ENCODE data around the gene SDCCAG8. TPM values are rescaled to one million over a fixed set of nuclear protein-coding genes. Genes with fewer than 3 reads are reported as not detected.

SDCCAG8 gene
- total and polyA plus RNA-seq, 4 donors = 8.5 to 25.8 (median 17.5) TPM

- TF ChIP-seq, protein P1, sequence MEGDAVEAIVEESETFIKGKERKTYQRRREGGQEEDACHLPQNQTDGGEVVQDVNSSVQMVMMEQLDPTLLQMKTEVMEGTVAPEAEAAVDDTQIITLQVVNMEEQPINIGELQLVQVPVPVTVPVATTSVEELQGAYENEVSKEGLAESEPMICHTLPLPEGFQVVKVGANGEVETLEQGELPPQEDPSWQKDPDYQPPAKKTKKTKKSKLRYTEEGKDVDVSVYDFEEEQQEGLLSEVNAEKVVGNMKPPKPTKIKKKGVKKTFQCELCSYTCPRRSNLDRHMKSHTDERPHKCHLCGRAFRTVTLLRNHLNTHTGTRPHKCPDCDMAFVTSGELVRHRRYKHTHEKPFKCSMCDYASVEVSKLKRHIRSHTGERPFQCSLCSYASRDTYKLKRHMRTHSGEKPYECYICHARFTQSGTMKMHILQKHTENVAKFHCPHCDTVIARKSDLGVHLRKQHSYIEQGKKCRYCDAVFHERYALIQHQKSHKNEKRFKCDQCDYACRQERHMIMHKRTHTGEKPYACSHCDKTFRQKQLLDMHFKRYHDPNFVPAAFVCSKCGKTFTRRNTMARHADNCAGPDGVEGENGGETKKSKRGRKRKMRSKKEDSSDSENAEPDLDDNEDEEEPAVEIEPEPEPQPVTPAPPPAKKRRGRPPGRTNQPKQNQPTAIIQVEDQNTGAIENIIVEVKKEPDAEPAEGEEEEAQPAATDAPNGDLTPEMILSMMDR (IDR thresholded peaks at IDR 0.05; ENCODE audit: low read depth, low read length, missing input control) = no peak
- TF ChIP-seq FOXA2 (IDR thresholded peaks at IDR 0.05) = no peak
- no peak for TF ChIP-seq HNF4G (IDR thresholded peaks at IDR 0.05)
- no peak for TF ChIP-seq ZBTB33 (IDR thresholded peaks at IDR 0.05)
- TF ChIP-seq FOXA1 (IDR thresholded peaks at IDR 0.05) = no peak
- no peak for TF ChIP-seq GABPA (IDR thresholded peaks at IDR 0.05 in 1 of 2, conservative IDR thresholded peaks at IDR 0.05 in 1 of 2)
Measured at GRCh38 chr1:243315893-243316292, 60.1 kb downstream of the SDCCAG8 start (continued).

- H3K4me1 ChIP-seq (ENCODE audit: control insufficient read depth in 4 of 4, insufficient read depth in 4 of 4, low read length in 3 of 4) = no peaks in the 10 kb centered on the region
- no peak for DNase-seq (ENCODE audit: low spot score)
- 91% methylated on average over 12 of the region's 12 CpGs for WGBS
- H3K9me3 ChIP-seq (ENCODE audit: control insufficient read depth in 4 of 4, low read length in 3 of 4) = no peaks in the 10 kb centered on the region
- peaks cover 1 to 9% (median 7%) of the 10 kb centered on the region in 4 donors for H3K36me3 ChIP-seq (ENCODE audit: control insufficient read depth in 4 of 4, insufficient read depth in 3 of 4, low read depth in 1 of 4, low read length in 3 of 4)
- H3K9ac ChIP-seq (ENCODE audit: low read depth in 1 of 2, low read length in 2 of 2) = no peak overlapping the region
- no peak overlapping the region for H3K27ac ChIP-seq (ENCODE audit: low read depth in 1 of 2, low read length in 2 of 2)
- TF ChIP-seq FOXA2 (IDR thresholded peaks at IDR 0.05) (no peak), ZBTB33 (IDR thresholded peaks at IDR 0.05) (no peak), HNF4A (conservative IDR thresholded peaks at IDR 0.05) (no peak), YY1 (IDR thresholded peaks at IDR 0.05) (no peak)
- H3K4me3 ChIP-seq (ENCODE audit: low read depth in 1 of 3, low read length in 3 of 3) = no peak overlapping the region
- no peaks in the 10 kb centered on the region for H3K27me3 ChIP-seq (ENCODE audit: control insufficient read depth in 4 of 4, insufficient read depth in 4 of 4, low read length in 3 of 4)
Measured at GRCh38 chr1:243316366-243316989, 60.6 kb downstream of the SDCCAG8 start.

- Histone ChIP-seq H3K27ac (ENCODE audit: low read depth in 1 of 2, low read length in 2 of 2) (no peak overlapping the region), H3K4me1 (ENCODE audit: control insufficient read depth in 4 of 4, insufficient read depth in 4 of 4, low read length in 3 of 4) (no peaks in the 10 kb centered on the region), H3K36me3 (ENCODE audit: control insufficient read depth in 4 of 4, insufficient read depth in 3 of 4, low read depth in 1 of 4, low read length in 3 of 4) (peaks cover 0 to 9% (median 5%) of the 10 kb centered on the region in 4 donors), H3K9ac (ENCODE audit: low read depth in 1 of 2, low read length in 2 of 2) (no peak overlapping the region), H3K27me3 (ENCODE audit: control insufficient read depth in 4 of 4, insufficient read depth in 4 of 4, low read length in 3 of 4) (no peaks in the 10 kb centered on the region), H3K9me3 (ENCODE audit: control insufficient read depth in 4 of 4, low read length in 3 of 4) (no peaks in the 10 kb centered on the region), H3K4me3 (ENCODE audit: low read depth in 1 of 3, low read length in 3 of 3) (no peak overlapping the region)
- WGBS = 90% methylated on average over 7 of the region's 7 CpGs
- DNase-seq (ENCODE audit: low spot score) = no peak
- TF ChIP-seq EGR1 (IDR thresholded peaks at IDR 0.05; ENCODE audit: low read depth in 2 of 2) = no peak
- TF ChIP-seq, protein P2, sequence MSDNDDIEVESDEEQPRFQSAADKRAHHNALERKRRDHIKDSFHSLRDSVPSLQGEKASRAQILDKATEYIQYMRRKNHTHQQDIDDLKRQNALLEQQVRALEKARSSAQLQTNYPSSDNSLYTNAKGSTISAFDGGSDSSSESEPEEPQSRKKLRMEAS (IDR thresholded peaks at IDR 0.05) = no peak
- no peak for TF ChIP-seq GABPA (IDR thresholded peaks at IDR 0.05 in 1 of 2, conservative IDR thresholded peaks at IDR 0.05 in 1 of 2)
- no peak for TF ChIP-seq JUND (IDR thresholded peaks at IDR 0.05)
- no peak for TF ChIP-seq HNF4G (IDR thresholded peaks at IDR 0.05)
- TF ChIP-seq, protein P1 (IDR thresholded peaks at IDR 0.05; ENCODE audit: low read depth, low read length, missing input control) = no peak
- no peak for TF ChIP-seq YY1 (IDR thresholded peaks at IDR 0.05)
- TF ChIP-seq FOXA1 (IDR thresholded peaks at IDR 0.05) = no peak
- TF ChIP-seq RAD21 (IDR thresholded peaks at IDR 0.05) = no peak
- no peak for TF ChIP-seq RXRA (IDR thresholded peaks at IDR 0.05)
- TF ChIP-seq ATF3 (IDR thresholded peaks at IDR 0.05) = no peak
- no peak for TF ChIP-seq NR2F2 (IDR thresholded peaks at IDR 0.05)
- no peak for TF ChIP-seq ZBTB33 (IDR thresholded peaks at IDR 0.05)
Measured at GRCh38 chr1:243320224-243320623, 64.4 kb downstream of the SDCCAG8 start.
